HG02973 (cell line): Measurements from ENCODE around the gene GP1BA.

ENCODE experiments used
- ATAC-seq: cut with Tn5 transposase; IDR thresholded peaks from one replicate; pipeline ENCODE4 v1.9.1; 2021; ENCODE audit warnings: moderate library complexity; ENCODE audit not compliant: unreplicated experiment

The GP1BA gene

GRCh38 chr17:4931963-4932362 is at the start of gene GP1BA:
TSS of gene GP1BA (plus strand) at chr17:4932277. CDS start at chr17:4932605, 328 bp downstream.
- ATAC-seq: no peak

- ATAC-seq: no peak
Measured at GRCh38 chr17:4884489-4884888, 47.6 kb upstream of the GP1BA start.

GRCh38 chr17:4886830-4887229 is 45.2 kb upstream of the GP1BA start:
- no peak for ATAC-seq

- ATAC-seq: no peak
Measured at GRCh38 chr17:4887581-4887980, 44.5 kb upstream of the GP1BA start.

GRCh38 chr17:4891411-4892410 is 40.4 kb upstream of the GP1BA start:
- no peak for ATAC-seq

GRCh38 chr17:4892499-4893221 is 39.4 kb upstream of the GP1BA start:
- ATAC-seq: no peak

GRCh38 chr17:4893272-4893671 is 38.8 kb upstream of the GP1BA start:
- ATAC-seq: no peak

- no peak for ATAC-seq
Measured at GRCh38 chr17:4893721-4894560, 38.1 kb upstream of the GP1BA start.

GRCh38 chr17:4895121-4895520 is 37.0 kb upstream of the GP1BA start:
- no peak for ATAC-seq

GRCh38 chr17:4895657-4896331 is 36.3 kb upstream of the GP1BA start:
- no peak for ATAC-seq

- ATAC-seq: no peak
Measured at GRCh38 chr17:4896332-4897197, 35.5 kb upstream of the GP1BA start.

- no peak for ATAC-seq
Measured at GRCh38 chr17:4897198-4897687, 34.8 kb upstream of the GP1BA start.

GRCh38 chr17:4897785-4898184 is 34.3 kb upstream of the GP1BA start:
- ATAC-seq: no peak

GRCh38 chr17:4898351-4898750 is 33.7 kb upstream of the GP1BA start:
- no peak for ATAC-seq

GRCh38 chr17:4898927-4899326 is 33.1 kb upstream of the GP1BA start:
- no peak for ATAC-seq

- ATAC-seq: no peak
Measured at GRCh38 chr17:4899341-4900230, 32.5 kb upstream of the GP1BA start, which contains the start of gene C17orf107. TSS of gene C17orf107 (plus strand) at chr17:4899536. CDS start at chr17:4899763, 227 bp downstream.

GRCh38 chr17:4900231-4901107 is 31.6 kb upstream of the GP1BA start:
- ATAC-seq: no peak
